Ishikawa (cell line): ENCODE data around the gene C13orf46.

Source experiments
- EP300 ChIP-seq: IDR thresholded peaks from 2 replicates; pipeline ENCODE4 v1.6.1; 2012; ENCODE audit warnings: borderline replicate concordance
- RAD21 ChIP-seq: IDR thresholded peaks from 2 replicates; pipeline ENCODE4 v1.6.1; 2012; ENCODE audit warnings: low read depth
- USF1 ChIP-seq: IDR thresholded peaks from 2 replicates; pipeline ENCODE4 v1.6.1; 2012
- YY1 ChIP-seq: IDR thresholded peaks from 2 replicates; pipeline ENCODE4 v1.6.1; 2012; ENCODE audit warnings: low read depth

- TF ChIP-seq EP300 (no peak), YY1 (no peak), USF1 (no peak), RAD21 (no peak; the same call in 1 of the 2 replicates)
These were observed 45.5 kb upstream of the C13orf46 start for GRCh38 chr13:114019367-114019766.
